Keratinocyte (primary cell): ENCODE results near the gene TPBGL. TPM values are rescaled to one million over a fixed set of nuclear protein-coding genes. Genes with fewer than 3 reads are reported as not detected.

Source experiments
- DNase-seq: peaks from one replicate; pipeline ENCODE4 v3.0.0-alpha.2; 2011; ENCODE audit warnings: low read depth, missing footprints, low spot score
- FAIRE-seq: peaks from 2 replicates; lab custom pipeline; 2011; peaks lifted over from hg19 to GRCh38; lab: Jason Lieb, UNC
- H2AFZ ChIP-seq: 2 replicates; pipeline ENCODE4 v1.6.0; 2012; ENCODE audit warnings: low read length, control low read depth, inconsistent platforms; ENCODE audit not compliant: control insufficient read depth
- H3K27ac ChIP-seq: 2 replicates; pipeline ENCODE4 v1.5.1; 2011; ENCODE audit warnings: low read length; ENCODE audit not compliant: control insufficient read depth, insufficient read depth
- H3K27me3 ChIP-seq: 3 replicates; pipeline ENCODE4 v1.6.0; 2011; ENCODE audit warnings: low read length; ENCODE audit not compliant: control insufficient read depth, insufficient read depth; ENCODE audit errors: extremely low read depth
- H3K36me3 ChIP-seq, 2 experiments: 2 replicates in 1 of 2; 3 replicates in 1 of 2; pipeline ENCODE4 v1.5.1; 2011; ENCODE audit warnings: low read length in 2 of 2, mild to moderate bottlenecking in 1 of 2; ENCODE audit not compliant: control insufficient read depth in 2 of 2, insufficient read depth in 2 of 2; ENCODE audit errors: extremely low read depth in 1 of 2
- H3K4me1 ChIP-seq: 3 replicates; pipeline ENCODE4 v1.5.1; 2011; ENCODE audit warnings: low read length; ENCODE audit not compliant: control insufficient read depth, insufficient read depth; ENCODE audit errors: extremely low read depth
- H3K4me2 ChIP-seq: 3 replicates; pipeline ENCODE4 v1.6.0; 2011; ENCODE audit warnings: low read depth, low read length; ENCODE audit not compliant: control insufficient read depth, insufficient read depth; ENCODE audit errors: extremely low read depth
- H3K4me3 ChIP-seq, 3 experiments: fragments of 200-600 bp in 1 of 3; sonication (generic) in 1 of 3; 2 replicates in 2 of 3; 3 replicates in 1 of 3; pipeline ENCODE4 v1.5.1; 2011 to 2016; ENCODE audit warnings: low read length in 3 of 3, mild to moderate bottlenecking in 3 of 3, control low read depth in 2 of 3, inconsistent platforms in 1 of 3, low read depth in 1 of 3, mixed read lengths in 1 of 3, mixed run types in 1 of 3, moderate library complexity in 1 of 3; ENCODE audit not compliant: control insufficient read depth in 2 of 3, insufficient read depth in 2 of 3; ENCODE audit errors: extremely low read depth in 1 of 3
- H3K79me2 ChIP-seq: 2 replicates; pipeline ENCODE4 v1.6.0; 2012; ENCODE audit warnings: low read length; ENCODE audit not compliant: control insufficient read depth, insufficient read depth
- H3K9ac ChIP-seq: 3 replicates; pipeline ENCODE4 v1.6.0; 2011; ENCODE audit warnings: low read length; ENCODE audit not compliant: control insufficient read depth, insufficient read depth; ENCODE audit errors: extremely low read depth
- H3K9me1 ChIP-seq: 3 replicates; pipeline ENCODE4 v1.6.0; 2011; ENCODE audit warnings: low read length; ENCODE audit not compliant: control insufficient read depth, insufficient read depth; ENCODE audit errors: extremely low read depth
- H3K9me3 ChIP-seq: 2 replicates; pipeline ENCODE4 v1.5.1; 2012; ENCODE audit warnings: low read depth, low read length; ENCODE audit not compliant: control insufficient read depth
- H4K20me1 ChIP-seq: 3 replicates; pipeline ENCODE4 v1.6.0; 2011; ENCODE audit warnings: low read length; ENCODE audit not compliant: control insufficient read depth, insufficient read depth; ENCODE audit errors: extremely low read depth
- CTCF ChIP-seq, 3 experiments: IDR thresholded peaks in 1 of 3; conservative IDR thresholded peaks in 1 of 3; optimal IDR thresholded peaks in 1 of 3; 2 replicates in 2 of 3; 3 replicates in 1 of 3; pipeline versions ENCODE3 to v1.5.1; 2011; ENCODE audit warnings: low read length in 3 of 3, mild to moderate bottlenecking in 3 of 3, moderate library complexity in 2 of 3, control low read depth in 1 of 3, inconsistent platforms in 1 of 3; ENCODE audit not compliant: insufficient read depth in 2 of 3; ENCODE audit errors: extremely low read depth in 1 of 3
- EZH2 ChIP-seq: IDR thresholded peaks from one replicate; pipeline ENCODE4 v1.6.1; 2012; ENCODE audit warnings: inconsistent platforms, mild to moderate bottlenecking, low read length, moderate library complexity
- dilution Hi-C: fragments of 300-500 bp; cut with MboI; formaldehyde crosslinking; loops from one replicate; pipeline ENCODE4 v1.7.0; 2020; ENCODE audit warnings: low sequenced_read_pairs; ENCODE audit not compliant: extremely low pct_ligation_motif_present
- polyA plus RNA-seq, 5 experiments: library from polyadenylated mRNA; depleted of rRNA in 3 of 5; stranded (reverse) in 3 of 5; stranded (forward) in 1 of 5; unstranded in 1 of 5; fragments of >200 nt; gene quantifications; 1 replicate in 1 of 5; 2 replicates in 3 of 5; 3 replicates in 1 of 5; pipeline versions ENCODE4 v1.2.1 to v1.2.3, GENCODE V29; 2011 to 2012; ENCODE audit warnings: missing spikeins in 2 of 5, low read depth in 1 of 5, low replicate concordance in 1 of 5

The TPBGL gene
- polyA plus RNA-seq, 1 donor (not counting 4 experiments of a cell fraction or from before 2014, with no cell fraction given): not detected

GRCh38 chr11:75289919-75290318 is 49.3 kb downstream of the TPBGL start:
- no peak overlapping the region for H3K4me3 ChIP-seq
- H3K79me2 ChIP-seq: no peaks in the 10 kb centered on the region
- FAIRE-seq: no peak
- no peak overlapping the region for H2AFZ ChIP-seq
- no peak for DNase-seq
- no peaks in the 10 kb centered on the region for H3K4me1 ChIP-seq
- dilution Hi-C loops: no loop called here
- no peaks in the 10 kb centered on the region for H4K20me1 ChIP-seq
- no peaks in the 10 kb centered on the region for H3K9me3 ChIP-seq
- TF ChIP-seq EZH2 (no peak), CTCF (optimal IDR thresholded peaks at IDR 0.05 in 1 of 3, IDR thresholded peaks at IDR 0.05 in 1 of 3, conservative IDR thresholded peaks at IDR 0.05 in 1 of 3; ENCODE audit: extremely low read depth in 1 of 3, insufficient read depth in 2 of 3, low read length in 3 of 3) (no peak)
- no peaks in the 10 kb centered on the region for H3K9me1 ChIP-seq
- H3K27ac ChIP-seq: no peak overlapping the region
- H3K36me3 ChIP-seq: no peaks in the 10 kb centered on the region
- no peak overlapping the region for H3K9ac ChIP-seq
- H3K27me3 ChIP-seq: peaks cover 4% of the 10 kb centered on the region
- H3K4me2 ChIP-seq: no peak overlapping the region

- DNase-seq: no peak
- Histone ChIP-seq H4K20me1 (no peaks in the 10 kb centered on the region), H3K4me3 (no peak overlapping the region), H3K36me3 (no peaks in the 10 kb centered on the region), H2AFZ (no peak overlapping the region), H3K9ac (no peak overlapping the region), H3K9me3 (no peaks in the 10 kb centered on the region), H3K9me1 (no peaks in the 10 kb centered on the region), H3K79me2 (no peaks in the 10 kb centered on the region), H3K27ac (no peak overlapping the region), H3K27me3 (peaks cover 4% of the 10 kb centered on the region), H3K4me2 (no peak overlapping the region), H3K4me1 (no peaks in the 10 kb centered on the region)
- FAIRE-seq: no peak
- TF ChIP-seq EZH2 (no peak), CTCF (optimal IDR thresholded peaks at IDR 0.05 in 1 of 3, IDR thresholded peaks at IDR 0.05 in 1 of 3, conservative IDR thresholded peaks at IDR 0.05 in 1 of 3; ENCODE audit: extremely low read depth in 1 of 3, insufficient read depth in 2 of 3, low read length in 3 of 3) (no peak)
- dilution Hi-C loops: no loop called here
These were observed 51.2 kb downstream of the TPBGL start for GRCh38 chr11:75291741-75292140.
